Bronchial epithelial cell (primary cell): Measurements from ENCODE around the gene FAIM. TPM values are rescaled to one million over a fixed set of nuclear protein-coding genes. Genes with fewer than 3 reads are reported as not detected.
A peak's percentile ranks its signal among the peaks of the same experiment; 100 is the strongest.
"Not testable (repeated sequence)": the region's sequence is repeated elsewhere in the genome, so short reads cannot be mapped to it uniquely, and the experiment has no call there.

Experiments used
- DNase-seq: peaks from one replicate; pipeline ENCODE4 v3.0.0-alpha.2; 2010; ENCODE audit warnings: low read depth
- FAIRE-seq: peaks from 2 replicates; lab custom pipeline; 2011; peaks lifted over from hg19 to GRCh38; lab: Jason Lieb, UNC
- H3K27me3 ChIP-seq: 2 replicates; pipeline ENCODE4 v1.5.1; 2011; ENCODE audit warnings: low read length; ENCODE audit not compliant: control insufficient read depth, insufficient read depth
- H3K36me3 ChIP-seq: 2 replicates; pipeline ENCODE4 v1.5.1; 2011; ENCODE audit warnings: low read length; ENCODE audit not compliant: control insufficient read depth, insufficient read depth
- H3K4me3 ChIP-seq: 2 replicates; pipeline ENCODE4 v1.5.1; 2011; ENCODE audit warnings: mild to moderate bottlenecking, low read depth, low read length, control low read depth
- total RNA-seq: library from RNA; depleted of rRNA; stranded (reverse); fragments of >200 nt; gene quantifications from 2 replicates; pipeline ENCODE4 v1.2.1, GENCODE V29; 2014
- TF ChIP-seq, protein P1 (sequence below): IDR thresholded peaks from 2 replicates; pipeline ENCODE4 v1.5.1; 2011; ENCODE audit warnings: mild to moderate bottlenecking, moderate library complexity, low read length, control low read depth, inconsistent platforms; ENCODE audit not compliant: insufficient read depth, severe bottlenecking

Gene FAIM, protein sequence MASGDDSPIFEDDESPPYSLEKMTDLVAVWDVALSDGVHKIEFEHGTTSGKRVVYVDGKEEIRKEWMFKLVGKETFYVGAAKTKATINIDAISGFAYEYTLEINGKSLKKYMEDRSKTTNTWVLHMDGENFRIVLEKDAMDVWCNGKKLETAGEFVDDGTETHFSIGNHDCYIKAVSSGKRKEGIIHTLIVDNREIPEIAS
- total RNA-seq, result 6.6 and 8.7 TPM in 2 replicates

DNA sequence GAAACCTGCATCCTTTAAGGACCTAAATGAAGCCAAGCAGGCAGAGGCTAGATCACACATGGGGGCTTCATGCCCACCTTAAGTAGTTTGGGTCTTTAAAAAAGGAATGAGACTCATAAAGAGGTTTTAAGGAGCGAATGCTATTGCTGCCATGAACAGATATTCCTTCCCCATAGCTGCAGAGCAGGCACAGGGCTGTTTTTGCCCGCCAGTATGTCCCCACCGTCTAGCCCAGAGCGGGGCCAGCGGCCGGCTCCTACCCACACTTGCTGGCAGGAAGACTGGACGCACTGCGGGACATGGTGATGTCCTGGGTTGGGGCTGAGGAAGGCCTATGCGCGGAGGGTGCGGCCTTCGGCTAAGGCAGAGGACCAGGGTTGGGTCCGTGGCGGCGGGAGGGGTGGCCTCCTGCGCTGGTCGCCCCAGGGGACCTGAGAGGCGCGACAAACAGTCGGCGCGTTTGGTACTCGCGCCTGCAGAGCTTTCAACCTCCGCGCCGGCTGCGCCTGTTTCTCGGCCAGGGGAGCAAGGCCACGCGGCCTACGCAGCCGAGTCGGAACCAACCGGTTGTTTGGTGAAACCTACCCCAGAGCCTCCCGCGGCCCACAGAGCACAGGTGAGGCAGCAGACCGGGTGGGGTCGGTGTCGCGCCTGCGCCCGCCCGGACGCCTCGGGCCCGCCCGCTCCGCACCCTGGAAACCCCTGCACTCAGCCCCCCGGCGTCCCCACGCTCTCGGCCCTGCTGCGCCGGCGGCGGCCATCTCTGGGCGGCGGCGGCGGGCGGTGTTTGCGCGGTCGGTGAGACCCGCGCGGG lies at the start of gene FAIM:
Gene FAIM (plus strand): TSS at position 450 of the 814 bp plus-strand sequence. CDS start 10,956 bp downstream, outside the sequence.
- peak; percentile 32 for DNase-seq
- peak within 1 kb of the TSS; percentile 63 for H3K4me3 ChIP-seq
- H3K27me3 ChIP-seq, result no peaks in the 10 kb centered on the region
- FAIRE-seq, result no peak
- no peaks in the 10 kb centered on the region for H3K36me3 ChIP-seq
- TF ChIP-seq, protein P1, sequence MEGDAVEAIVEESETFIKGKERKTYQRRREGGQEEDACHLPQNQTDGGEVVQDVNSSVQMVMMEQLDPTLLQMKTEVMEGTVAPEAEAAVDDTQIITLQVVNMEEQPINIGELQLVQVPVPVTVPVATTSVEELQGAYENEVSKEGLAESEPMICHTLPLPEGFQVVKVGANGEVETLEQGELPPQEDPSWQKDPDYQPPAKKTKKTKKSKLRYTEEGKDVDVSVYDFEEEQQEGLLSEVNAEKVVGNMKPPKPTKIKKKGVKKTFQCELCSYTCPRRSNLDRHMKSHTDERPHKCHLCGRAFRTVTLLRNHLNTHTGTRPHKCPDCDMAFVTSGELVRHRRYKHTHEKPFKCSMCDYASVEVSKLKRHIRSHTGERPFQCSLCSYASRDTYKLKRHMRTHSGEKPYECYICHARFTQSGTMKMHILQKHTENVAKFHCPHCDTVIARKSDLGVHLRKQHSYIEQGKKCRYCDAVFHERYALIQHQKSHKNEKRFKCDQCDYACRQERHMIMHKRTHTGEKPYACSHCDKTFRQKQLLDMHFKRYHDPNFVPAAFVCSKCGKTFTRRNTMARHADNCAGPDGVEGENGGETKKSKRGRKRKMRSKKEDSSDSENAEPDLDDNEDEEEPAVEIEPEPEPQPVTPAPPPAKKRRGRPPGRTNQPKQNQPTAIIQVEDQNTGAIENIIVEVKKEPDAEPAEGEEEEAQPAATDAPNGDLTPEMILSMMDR, result no peak

DNA sequence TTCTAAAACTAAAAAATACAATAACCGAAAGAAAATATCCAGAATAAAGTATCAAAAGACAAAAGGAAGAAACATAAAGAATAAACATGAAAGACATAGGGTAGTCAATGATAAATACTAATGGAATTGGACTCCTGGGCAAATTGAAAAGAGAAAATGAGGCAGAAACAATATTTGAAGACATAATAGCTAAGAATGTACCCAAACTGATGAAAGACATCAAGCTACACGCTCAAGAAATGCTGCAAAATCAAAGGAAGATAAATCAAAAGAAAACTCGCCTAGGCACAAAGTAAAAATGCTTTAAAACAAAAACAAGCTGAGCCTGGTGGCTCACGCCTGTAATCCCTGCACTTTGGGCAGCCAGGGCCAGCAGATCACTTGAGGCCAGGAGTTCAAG lies 49.4 kb upstream of the FAIM start:
- no peak for FAIRE-seq
- no peaks in the 10 kb centered on the region for H3K27me3 ChIP-seq
- DNase-seq, result no peak
- TF ChIP-seq, protein P1, result no peak
- no peaks in the 10 kb centered on the region for H3K36me3 ChIP-seq
- H3K4me3 ChIP-seq, result no peak overlapping the region

DNA sequence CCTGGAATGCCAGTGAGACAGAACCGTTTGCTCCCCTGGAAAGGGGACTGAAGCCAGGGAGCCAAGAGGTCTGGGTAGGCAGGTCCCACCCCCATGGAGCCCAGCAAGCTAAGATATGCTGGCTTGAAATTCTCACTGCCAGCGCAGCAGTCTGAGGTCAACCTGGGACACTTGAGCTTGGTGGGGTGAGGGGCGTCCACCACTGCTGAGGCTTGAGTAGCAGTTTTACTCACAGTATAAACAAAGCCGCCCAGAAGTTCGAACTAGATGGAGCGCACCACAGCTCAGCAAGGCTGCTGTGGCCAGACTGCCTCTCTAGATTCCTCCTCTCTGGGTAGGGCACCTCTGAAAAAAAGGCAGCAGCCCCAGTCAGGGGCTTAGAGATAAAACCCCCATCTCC lies 48.1 kb upstream of the FAIM start:
- Histone ChIP-seq H3K4me3 (no peak overlapping the region), H3K36me3 (no peaks in the 10 kb centered on the region), H3K27me3 (no peaks in the 10 kb centered on the region)
- DNase-seq (no peak), FAIRE-seq (no peak)
- TF ChIP-seq, protein P1, result no peak

DNA sequence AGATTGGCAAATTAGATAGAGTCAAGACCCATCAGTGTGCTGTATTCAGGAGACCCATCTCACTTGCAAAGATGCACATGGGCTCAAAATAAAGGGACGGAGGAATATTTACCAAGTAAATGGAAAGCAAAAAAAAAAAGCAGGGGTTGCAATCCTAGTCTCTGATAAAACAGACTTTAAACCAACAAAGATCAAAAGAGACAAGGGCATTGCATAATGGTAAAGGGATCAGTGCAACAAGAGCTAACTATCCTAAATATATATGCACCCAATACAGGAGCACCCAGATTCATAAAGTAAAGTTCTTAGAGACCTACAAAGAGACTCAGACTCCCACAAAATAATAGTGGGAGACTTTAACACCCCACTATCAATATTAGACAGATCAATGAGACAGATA lies 45.7 kb upstream of the FAIM start:
- not testable (repeated sequence) for H3K4me3 ChIP-seq, H3K27me3 ChIP-seq, H3K36me3 ChIP-seq, DNase-seq, FAIRE-seq

DNA sequence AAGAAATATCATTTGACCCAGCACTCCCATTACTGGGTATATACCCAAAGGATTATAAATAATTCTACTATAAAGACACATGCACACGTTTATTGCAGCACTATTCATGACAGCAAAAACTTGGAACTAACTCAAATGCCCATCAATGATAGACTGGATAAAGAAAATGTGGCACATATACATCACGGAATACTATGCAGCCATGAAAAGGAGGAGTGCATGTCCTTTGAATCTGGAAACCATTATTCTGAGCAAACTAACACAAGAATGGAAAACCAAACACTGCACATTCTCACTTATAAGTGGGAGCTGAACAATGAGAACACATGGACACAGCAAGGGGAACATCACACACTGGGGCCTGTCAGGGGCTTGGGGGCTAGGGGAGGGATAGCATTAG lies 42.3 kb upstream of the FAIM start:
- not testable (repeated sequence) for H3K4me3 ChIP-seq, FAIRE-seq, DNase-seq, H3K27me3 ChIP-seq, H3K36me3 ChIP-seq

DNA sequence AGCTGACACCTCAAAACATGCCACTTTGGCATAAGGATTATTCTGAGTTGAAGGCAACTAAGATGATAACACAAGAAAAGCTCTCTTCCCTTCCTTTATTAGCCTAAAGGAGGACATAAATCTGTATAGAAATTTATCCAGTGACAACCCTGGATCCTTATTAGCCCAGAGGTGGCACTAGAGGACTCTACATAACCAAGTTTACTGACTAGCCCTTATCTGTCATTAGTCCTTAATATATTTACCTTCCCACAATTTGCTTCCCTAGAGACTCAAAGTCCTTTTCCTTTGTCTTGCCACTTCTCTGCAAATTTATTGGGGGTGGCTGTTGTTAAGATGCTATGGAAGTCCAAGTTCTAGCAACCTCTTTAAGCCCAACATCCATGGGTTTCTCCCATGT lies 41.2 kb upstream of the FAIM start:
- Histone ChIP-seq H3K4me3 (no peak overlapping the region), H3K36me3 (no peaks in the 10 kb centered on the region), H3K27me3 (no peaks in the 10 kb centered on the region)
- DNase-seq (peak; percentile 3), FAIRE-seq (no peak)
- TF ChIP-seq, protein P1, result no peak
